Naive B cell (primary cell): Measurements from ENCODE around the gene SMIM28. TPM values are rescaled to one million over a fixed set of nuclear protein-coding genes. Genes with fewer than 3 reads are reported as not detected.

Source experiments
- ATAC-seq, 2 donors: fragments of 150-1000 bp; cut with Tn5 transposase; 2 replicates each; pipeline ENCODE4 v1.10.0; 2021; ENCODE audit warnings: low read depth in 2 of 2, mild to moderate bottlenecking in 2 of 2, moderate library complexity in 2 of 2
- DNase-seq: peaks from one replicate; pipeline ENCODE4 v3.0.0; 2022
- H3K27ac Mint-ChIP-seq, 6 donors: one replicate each; pipeline ENCODE4 v1.8.0; 2020 to 2022; ENCODE audit warnings: mild to moderate bottlenecking in 6 of 6, mixed read lengths in 6 of 6, moderate library complexity in 5 of 6, inconsistent platforms in 2 of 6
- H3K27me3 Mint-ChIP-seq, 3 donors: one replicate each; pipeline ENCODE4 v1.8.0; 2021 to 2022; ENCODE audit warnings: mixed read lengths in 3 of 3, mild to moderate bottlenecking in 1 of 3
- H3K36me3 Mint-ChIP-seq, 2 donors: one replicate each; pipeline ENCODE4 v1.8.0; 2020 to 2022; ENCODE audit warnings: mixed read lengths in 2 of 2, inconsistent platforms in 1 of 2, mild to moderate bottlenecking in 1 of 2
- H3K4me1 Mint-ChIP-seq, 3 donors: one replicate each; pipeline ENCODE4 v1.8.0; 2020 to 2022; ENCODE audit warnings: mixed read lengths in 3 of 3, inconsistent platforms in 1 of 3, mild to moderate bottlenecking in 1 of 3, moderate library complexity in 1 of 3
- H3K4me3 Mint-ChIP-seq, 8 donors: one replicate each; pipeline ENCODE4 v1.8.0; 2020 to 2022; ENCODE audit warnings: mild to moderate bottlenecking in 8 of 8, mixed read lengths in 8 of 8, moderate library complexity in 8 of 8, inconsistent platforms in 2 of 8
- H3K9me3 Mint-ChIP-seq, 7 donors: one replicate each; pipeline ENCODE4 v1.8.0; 2020 to 2022; ENCODE audit warnings: mixed read lengths in 7 of 7, mild to moderate bottlenecking in 5 of 7, inconsistent platforms in 2 of 7, moderate library complexity in 1 of 7
- polyA plus RNA-seq, 6 donors: library from polyadenylated mRNA; unstranded; fragments of 300-500 nt; fragmentation: Illumina TruSeq; gene quantifications; one replicate each; pipeline ENCODE4 v1.2.3, GENCODE V29; 2021; ENCODE audit warnings: low read depth in 6 of 6

Gene SMIM28
- polyA plus RNA-seq = not detected

DNA sequence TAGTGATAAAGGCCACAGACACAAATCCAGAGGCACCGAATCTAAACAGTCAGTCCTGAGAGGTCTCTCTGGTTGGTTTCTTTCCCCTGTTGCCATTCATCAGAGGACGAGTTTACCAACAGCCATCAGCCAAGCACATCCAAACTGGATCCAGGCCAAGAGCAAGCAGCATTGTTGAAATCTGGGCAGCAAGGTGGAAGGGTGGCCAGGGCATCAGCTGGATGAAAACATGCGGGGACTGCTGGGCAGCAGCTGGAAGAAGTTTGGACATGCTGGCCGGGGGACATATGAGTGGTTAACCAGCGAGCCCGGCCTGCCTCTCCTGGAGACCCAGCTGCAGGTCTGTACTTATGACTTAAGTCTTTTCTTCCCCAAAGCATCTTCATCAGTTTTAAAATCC, at the start of gene SMIM28:
SMIM28 (plus strand) TSS at position 62 of the 400 bp plus-strand sequence; CDS start at position 230, 168 bp downstream.
- ATAC-seq = no peak
- DNase-seq = no peak
- Mint-ChIP-seq H3K36me3 (no peaks in the 10 kb centered on the region), H3K27me3 (peaks cover 0 to 5% (median 0%) of the 10 kb centered on the region in 3 donors), H3K27ac (no peak within 1 kb of the TSS), H3K4me1 (no peaks in the 10 kb centered on the region), H3K4me3 (no peak within 1 kb of the TSS), H3K9me3 (no peaks in the 10 kb centered on the region)

DNA sequence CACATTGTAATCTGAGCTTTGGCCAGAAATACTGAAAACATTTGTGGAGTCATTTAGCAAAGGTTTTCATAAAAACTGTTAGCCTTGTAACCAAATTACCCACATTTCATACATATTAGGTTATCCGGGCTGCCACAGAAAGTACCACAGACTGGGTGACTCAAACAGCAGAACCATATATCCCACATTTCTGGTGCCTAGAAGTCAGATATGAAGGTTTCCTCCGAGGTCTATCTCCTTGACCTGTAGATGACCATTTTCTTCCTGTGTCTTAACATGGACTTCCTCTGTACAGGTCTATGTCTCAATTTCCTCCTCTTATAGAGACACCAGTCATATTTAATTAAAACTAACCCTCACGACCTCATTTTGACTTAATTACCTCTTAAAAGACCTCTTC, 49.5 kb upstream of the SMIM28 start:
- Mint-ChIP-seq H3K4me3 (no peak overlapping the region), H3K9me3 (peaks cover 0 to 5% (median 3%) of the 10 kb centered on the region in 7 donors), H3K36me3 (no peaks in the 10 kb centered on the region), H3K4me1 (no peaks in the 10 kb centered on the region), H3K27ac (no peak overlapping the region), H3K27me3 (peaks cover 9 to 19% (median 17%) of the 10 kb centered on the region in 3 donors)
- ATAC-seq = no peak
- DNase-seq = no peak

GRCh38 chr6:138330763-138331162, 46.9 kb upstream of the SMIM28 start:
- peaks cover 0 to 5% (median 3%) of the 10 kb centered on the region in 7 donors for H3K9me3 Mint-ChIP-seq
- no peaks in the 10 kb centered on the region for H3K4me1 Mint-ChIP-seq
- peaks cover 13 to 25% (median 14%) of the 10 kb centered on the region in 3 donors for H3K27me3 Mint-ChIP-seq
- H3K4me3 Mint-ChIP-seq = no peak overlapping the region
- H3K27ac Mint-ChIP-seq = no peak overlapping the region
- no peak for ATAC-seq
- H3K36me3 Mint-ChIP-seq = no peaks in the 10 kb centered on the region
- no peak for DNase-seq

DNA sequence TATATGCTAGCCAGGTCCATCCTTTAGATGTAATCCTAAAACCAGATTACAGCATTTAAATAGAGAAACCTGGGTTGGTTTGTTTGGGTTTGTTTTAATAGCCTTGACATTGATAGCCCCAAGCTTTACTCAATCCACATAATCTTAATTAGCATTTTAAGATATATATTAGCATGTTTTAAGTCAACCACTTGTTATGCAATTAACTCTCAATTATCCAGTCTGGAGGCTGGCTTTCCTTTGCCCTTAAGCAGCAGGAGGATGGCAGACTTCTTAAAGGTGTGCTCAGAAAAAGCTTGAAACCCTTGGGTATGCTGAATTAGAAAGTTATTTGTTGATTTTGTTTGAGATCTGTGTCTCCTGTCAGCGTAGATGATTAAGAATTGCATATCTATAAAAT, 46.3 kb upstream of the SMIM28 start:
- no peak overlapping the region for H3K4me3 Mint-ChIP-seq
- ATAC-seq (no peak), DNase-seq (no peak)
- peaks cover 11 to 23% (median 13%) of the 10 kb centered on the region in 3 donors for H3K27me3 Mint-ChIP-seq
- H3K36me3 Mint-ChIP-seq = no peaks in the 10 kb centered on the region
- H3K4me1 Mint-ChIP-seq = no peaks in the 10 kb centered on the region
- H3K27ac Mint-ChIP-seq = no peak overlapping the region
- H3K9me3 Mint-ChIP-seq = peaks cover 0 to 4% (median under 1%) of the 10 kb centered on the region in 7 donors

GRCh38 chr6:138331984-138332383, 45.7 kb upstream of the SMIM28 start:
- no peak for ATAC-seq
- peaks cover 8 to 19% (median 10%) of the 10 kb centered on the region in 3 donors for H3K27me3 Mint-ChIP-seq

GRCh38 chr6:138334000-138334399, 43.7 kb upstream of the SMIM28 start:
- DNase-seq = no peak
- peaks cover 12 to 24% (median 20%) of the 10 kb centered on the region in 3 donors for H3K27me3 Mint-ChIP-seq
- H3K36me3 Mint-ChIP-seq = no peaks in the 10 kb centered on the region
- peak overlapping the region in 1 of 6 donors; percentile 89 for H3K27ac Mint-ChIP-seq
- peaks cover 0 to 2% (median 0%) of the 10 kb centered on the region in 7 donors for H3K9me3 Mint-ChIP-seq
- ATAC-seq = no peak
- no peaks in the 10 kb centered on the region for H3K4me1 Mint-ChIP-seq
- no peak overlapping the region for H3K4me3 Mint-ChIP-seq

More at GRCh38 chr6:138331984-138332383, 45.7 kb upstream of the SMIM28 start:
- Mint-ChIP-seq H3K27ac (no peak overlapping the region), H3K4me3 (no peak overlapping the region), H3K4me1 (no peaks in the 10 kb centered on the region), H3K36me3 (no peaks in the 10 kb centered on the region), H3K9me3 (peaks cover 0 to 2% (median 0%) of the 10 kb centered on the region in 7 donors)
- no peak for DNase-seq

DNA sequence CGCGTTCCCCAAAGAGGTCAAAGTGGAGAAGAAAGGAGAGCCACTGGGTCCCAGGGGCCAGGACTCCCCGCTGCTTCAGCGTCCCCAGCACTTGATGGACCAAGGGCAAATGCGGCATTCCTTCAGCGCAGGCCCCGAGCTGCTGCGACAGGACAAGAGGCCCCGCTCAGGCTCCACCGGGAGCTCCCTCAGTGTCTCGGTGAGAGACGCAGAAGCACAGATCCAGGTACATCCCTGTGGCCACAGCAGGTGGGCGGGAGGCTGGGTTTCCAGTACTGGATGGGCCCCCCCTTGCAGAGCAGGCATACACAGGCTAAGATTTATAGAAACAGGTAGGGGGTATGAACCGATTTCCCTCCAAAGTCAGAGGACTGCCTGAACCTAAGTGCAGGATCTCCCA, 42.7 kb upstream of the SMIM28 start:
- Mint-ChIP-seq H3K9me3 (peaks cover 0 to 2% (median 0%) of the 10 kb centered on the region in 7 donors), H3K27ac (no peak overlapping the region), H3K27me3 (peaks cover 20 to 33% (median 27%) of the 10 kb centered on the region in 3 donors), H3K4me3 (no peak overlapping the region), H3K36me3 (no peaks in the 10 kb centered on the region), H3K4me1 (no peaks in the 10 kb centered on the region)
- DNase-seq = no peak
- no peak for ATAC-seq

DNA sequence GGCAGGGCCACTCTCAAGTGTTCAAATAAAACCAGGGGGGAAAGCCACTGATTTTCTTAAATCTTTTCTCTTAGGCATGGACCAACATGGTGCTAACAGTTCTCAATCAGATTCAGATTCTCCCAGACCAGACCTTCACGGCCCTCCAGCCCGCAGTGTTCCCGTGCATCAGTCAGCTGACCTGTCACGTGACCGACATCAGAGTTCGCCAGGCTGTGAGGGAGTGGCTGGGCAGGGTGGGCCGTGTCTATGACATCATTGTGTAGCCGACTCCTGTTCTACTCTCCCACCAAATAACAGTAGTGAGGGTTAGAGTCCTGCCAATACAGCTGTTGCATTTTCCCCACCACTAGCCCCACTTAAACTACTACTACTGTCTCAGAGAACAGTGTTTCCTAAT, 41.5 kb upstream of the SMIM28 start:
- Mint-ChIP-seq H3K36me3 (no peaks in the 10 kb centered on the region), H3K27me3 (peaks cover 20 to 35% (median 33%) of the 10 kb centered on the region in 3 donors), H3K4me3 (no peak overlapping the region), H3K4me1 (no peaks in the 10 kb centered on the region), H3K9me3 (peaks cover 0 to 2% (median 0%) of the 10 kb centered on the region in 7 donors), H3K27ac (no peak overlapping the region)
- DNase-seq = no peak
- ATAC-seq = no peak

DNA sequence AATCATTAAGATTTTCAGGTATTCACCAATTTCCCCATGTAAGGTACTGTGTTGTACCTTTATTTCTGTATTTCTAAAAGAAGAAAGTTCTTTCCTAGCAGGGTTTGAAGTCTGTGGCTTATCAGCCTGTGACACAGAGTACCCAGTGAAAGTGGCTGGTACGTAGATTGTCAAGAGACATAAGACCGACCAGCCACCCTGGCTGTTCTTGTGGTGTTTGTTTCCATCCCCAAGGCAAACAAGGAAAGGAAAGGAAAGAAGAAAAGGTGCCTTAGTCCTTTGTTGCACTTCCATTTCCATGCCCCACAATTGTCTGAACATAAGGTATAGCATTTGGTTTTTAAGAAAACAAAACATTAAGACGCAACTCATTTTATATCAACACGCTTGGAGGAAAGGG, 40.6 kb upstream of the SMIM28 start:
- Mint-ChIP-seq H3K9me3 (peaks cover 0 to 2% (median 0%) of the 10 kb centered on the region in 7 donors), H3K27ac (no peak overlapping the region), H3K4me1 (no peaks in the 10 kb centered on the region), H3K27me3 (peaks cover 20 to 44% (median 33%) of the 10 kb centered on the region in 3 donors), H3K4me3 (no peak overlapping the region), H3K36me3 (no peaks in the 10 kb centered on the region)
- ATAC-seq (no peak), DNase-seq (no peak)

DNA sequence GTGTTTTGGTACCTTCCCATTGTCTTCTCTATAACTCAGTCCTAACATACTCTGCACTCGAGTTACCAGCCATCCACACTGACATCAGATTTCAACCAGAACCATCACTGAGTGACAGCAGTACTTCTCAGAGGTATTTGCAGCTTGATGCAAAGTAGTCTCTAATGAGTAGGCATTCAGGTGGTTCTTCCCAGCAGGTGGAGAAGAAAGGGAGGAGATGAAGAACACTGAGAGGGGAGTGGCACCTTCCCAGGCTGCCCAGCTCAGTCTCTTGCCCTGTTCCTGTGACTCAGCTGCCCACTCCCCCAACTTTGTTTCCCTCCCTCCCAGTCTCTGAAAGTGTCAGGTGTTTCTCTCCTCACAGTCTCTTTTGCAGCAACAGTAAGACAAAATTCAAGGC, 38.7 kb upstream of the SMIM28 start:
- H3K4me3 Mint-ChIP-seq = no peak overlapping the region
- ATAC-seq = no peak
- H3K27me3 Mint-ChIP-seq = peaks cover 20 to 45% (median 32%) of the 10 kb centered on the region in 3 donors
- no peak for DNase-seq
- no peak overlapping the region for H3K27ac Mint-ChIP-seq
- H3K4me1 Mint-ChIP-seq = no peaks in the 10 kb centered on the region
- H3K36me3 Mint-ChIP-seq = no peaks in the 10 kb centered on the region
- H3K9me3 Mint-ChIP-seq = peaks cover 0 to 2% (median 0%) of the 10 kb centered on the region in 7 donors

GRCh38 chr6:138341176-138341575, 36.5 kb upstream of the SMIM28 start:
- Mint-ChIP-seq H3K27me3 (peaks cover 20 to 39% (median 28%) of the 10 kb centered on the region in 3 donors), H3K27ac (peak overlapping the region in 1 of 6 donors; percentile 3), H3K36me3 (no peaks in the 10 kb centered on the region), H3K4me3 (no peak overlapping the region), H3K9me3 (no peaks in the 10 kb centered on the region), H3K4me1 (no peaks in the 10 kb centered on the region)
- no peak for DNase-seq
- ATAC-seq = no peak

GRCh38 chr6:138343112-138343511, 34.6 kb upstream of the SMIM28 start:
- H3K4me3 Mint-ChIP-seq = no peak overlapping the region

GRCh38 chr6:138345565-138346285, 32.0 kb upstream of the SMIM28 start:
- ATAC-seq (no peak), DNase-seq (no peak)
- no peaks in the 10 kb centered on the region for H3K9me3 Mint-ChIP-seq
- peaks cover 0 to 4% (median 0%) of the 10 kb centered on the region in 3 donors for H3K4me1 Mint-ChIP-seq
- peaks cover 0 to 3% of the 10 kb centered on the region in 2 donors for H3K36me3 Mint-ChIP-seq
- peaks cover 12 to 20% (median 13%) of the 10 kb centered on the region in 3 donors for H3K27me3 Mint-ChIP-seq
- H3K4me3 Mint-ChIP-seq = no peak overlapping the region
- no peak overlapping the region for H3K27ac Mint-ChIP-seq

More at GRCh38 chr6:138343112-138343511, 34.6 kb upstream of the SMIM28 start:
- Mint-ChIP-seq H3K4me1 (peaks cover 0 to 4% (median 0%) of the 10 kb centered on the region in 3 donors), H3K36me3 (no peaks in the 10 kb centered on the region), H3K27ac (no peak overlapping the region), H3K9me3 (no peaks in the 10 kb centered on the region), H3K27me3 (peaks cover 23 to 35% (median 25%) of the 10 kb centered on the region in 3 donors)
- ATAC-seq (no peak), DNase-seq (no peak)
